Fibroblast of lung (primary cell): ENCODE data around the gene VMAC.

Source experiments
- EZH2 ChIP-seq: IDR thresholded peaks from 2 replicates; pipeline ENCODE4 v1.5.1; 2012; ENCODE audit warnings: low read length, control low read depth, mild to moderate bottlenecking; ENCODE audit errors: missing control alignments
- TF ChIP-seq, protein P1 (sequence below), 2 donors: IDR thresholded peaks in 1 of 2; conservative IDR thresholded peaks in 1 of 2; 1 replicate in 1 of 2; 2 replicates in 1 of 2; pipeline ENCODE4 v1.5.1; 2011 to 2012; ENCODE audit warnings: low read length in 2 of 2, control low read depth in 1 of 2, inconsistent platforms in 1 of 2, low read depth in 1 of 2, mild to moderate bottlenecking in 1 of 2

DNA sequence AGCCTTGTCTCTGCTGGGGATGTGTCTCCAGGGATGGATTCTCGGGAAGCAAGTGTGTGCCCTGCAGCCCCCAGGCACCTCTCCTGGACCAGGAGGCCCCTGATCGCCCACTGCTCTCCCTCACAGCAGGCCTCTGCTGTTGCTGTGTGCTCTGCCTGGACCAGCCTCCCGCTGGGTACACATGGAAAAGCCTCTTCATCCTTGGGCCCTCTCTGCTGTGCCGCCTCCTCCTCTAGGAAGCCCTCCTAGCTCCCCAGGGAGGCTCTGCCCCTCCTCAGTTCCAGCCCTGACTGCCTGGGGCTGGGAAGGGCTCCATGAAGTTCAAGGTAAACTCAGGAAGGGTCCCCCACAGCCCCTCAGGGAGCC lies 13.1 kb upstream of the VMAC start:
- TF ChIP-seq, protein P1, sequence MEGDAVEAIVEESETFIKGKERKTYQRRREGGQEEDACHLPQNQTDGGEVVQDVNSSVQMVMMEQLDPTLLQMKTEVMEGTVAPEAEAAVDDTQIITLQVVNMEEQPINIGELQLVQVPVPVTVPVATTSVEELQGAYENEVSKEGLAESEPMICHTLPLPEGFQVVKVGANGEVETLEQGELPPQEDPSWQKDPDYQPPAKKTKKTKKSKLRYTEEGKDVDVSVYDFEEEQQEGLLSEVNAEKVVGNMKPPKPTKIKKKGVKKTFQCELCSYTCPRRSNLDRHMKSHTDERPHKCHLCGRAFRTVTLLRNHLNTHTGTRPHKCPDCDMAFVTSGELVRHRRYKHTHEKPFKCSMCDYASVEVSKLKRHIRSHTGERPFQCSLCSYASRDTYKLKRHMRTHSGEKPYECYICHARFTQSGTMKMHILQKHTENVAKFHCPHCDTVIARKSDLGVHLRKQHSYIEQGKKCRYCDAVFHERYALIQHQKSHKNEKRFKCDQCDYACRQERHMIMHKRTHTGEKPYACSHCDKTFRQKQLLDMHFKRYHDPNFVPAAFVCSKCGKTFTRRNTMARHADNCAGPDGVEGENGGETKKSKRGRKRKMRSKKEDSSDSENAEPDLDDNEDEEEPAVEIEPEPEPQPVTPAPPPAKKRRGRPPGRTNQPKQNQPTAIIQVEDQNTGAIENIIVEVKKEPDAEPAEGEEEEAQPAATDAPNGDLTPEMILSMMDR (conservative IDR thresholded peaks at IDR 0.05 in 1 of 2, IDR thresholded peaks at IDR 0.05 in 1 of 2; ENCODE audit: low read depth in 1 of 2, low read length in 2 of 2), result no peak
- no peak for TF ChIP-seq EZH2
